HG03565 (cell line): ENCODE measurements around the gene ZNF423.

Experiments
- ATAC-seq: cut with Tn5 transposase; IDR thresholded peaks from one replicate; pipeline ENCODE4 v1.9.1; 2021; ENCODE audit warnings: mild to moderate bottlenecking, moderate library complexity; ENCODE audit not compliant: unreplicated experiment

The ZNF423 gene

DNA sequence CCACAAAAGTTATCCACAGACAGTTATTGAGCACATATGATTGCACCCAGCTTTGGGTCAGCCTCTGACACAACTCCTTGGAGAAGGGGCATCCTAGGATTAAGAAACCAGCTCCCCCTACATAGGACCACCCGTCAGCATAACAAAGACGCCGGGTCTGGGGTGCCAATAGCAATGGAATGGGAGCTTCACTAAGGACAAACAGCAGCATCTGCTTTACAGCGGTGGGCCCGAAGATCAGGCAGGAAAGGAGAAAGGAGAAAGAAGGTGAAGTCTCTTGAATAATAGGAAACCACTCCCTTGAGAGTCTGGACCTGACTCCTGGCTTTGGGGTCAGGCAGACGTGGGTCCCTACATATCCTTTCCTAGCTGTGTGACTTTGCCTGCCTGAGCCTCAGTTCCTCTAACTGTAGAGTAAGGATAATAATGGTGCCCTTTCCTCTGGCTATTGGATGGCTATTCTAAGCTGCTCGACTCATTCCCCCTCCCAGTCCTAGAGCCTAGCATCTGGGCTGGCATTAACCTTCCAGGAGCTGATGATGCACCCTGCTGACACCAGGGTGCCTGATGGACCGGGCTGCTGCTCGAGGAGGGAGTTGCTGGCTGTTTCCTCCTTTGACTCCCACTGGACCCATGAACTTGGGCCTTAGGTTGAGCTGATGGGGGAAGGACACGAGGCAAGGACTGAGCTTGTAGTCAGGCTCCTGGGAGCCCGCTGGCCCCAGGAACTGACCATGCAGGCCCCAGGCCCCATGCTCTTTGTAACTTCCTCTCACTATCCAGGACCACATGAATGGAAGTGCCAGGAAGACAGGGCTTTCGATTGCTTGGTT, 388.2 kb downstream of the ZNF423 start:
- ATAC-seq = no peak

DNA sequence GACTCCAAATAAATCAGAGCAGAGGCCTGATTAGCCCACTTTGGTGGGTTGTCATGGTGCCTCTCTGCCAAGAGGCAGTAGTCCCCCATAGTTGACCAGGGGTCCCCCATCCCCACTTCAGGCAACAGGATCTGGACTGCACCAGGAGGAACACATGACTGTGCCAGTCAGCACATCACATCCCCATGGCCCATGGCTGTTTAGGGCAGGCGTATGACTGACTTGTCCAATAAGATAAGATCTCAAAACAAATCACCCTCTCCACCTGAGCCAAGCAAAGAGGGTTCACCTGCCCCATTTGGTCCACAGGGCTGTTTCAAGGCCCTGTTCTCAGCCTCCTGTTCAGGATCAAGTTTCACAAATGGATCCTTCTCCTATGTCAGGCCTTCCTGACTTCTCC, 389.0 kb downstream of the ZNF423 start:
- ATAC-seq = no peak

DNA sequence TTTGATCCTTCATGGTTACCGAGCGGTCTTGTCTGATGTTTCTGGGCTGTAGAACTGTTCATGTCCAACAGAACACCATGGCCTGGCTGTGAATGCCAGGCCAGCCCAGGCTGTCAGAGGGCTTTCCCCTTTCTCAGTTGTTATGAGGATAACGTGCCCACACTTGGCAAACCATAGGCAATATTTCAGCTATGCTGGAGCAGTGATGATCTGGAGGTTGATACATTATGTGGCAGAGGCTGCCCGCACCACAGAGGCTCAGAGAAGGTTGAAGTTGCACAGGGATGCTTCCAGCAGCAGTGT, 389.4 kb downstream of the ZNF423 start:
- ATAC-seq = no peak

DNA sequence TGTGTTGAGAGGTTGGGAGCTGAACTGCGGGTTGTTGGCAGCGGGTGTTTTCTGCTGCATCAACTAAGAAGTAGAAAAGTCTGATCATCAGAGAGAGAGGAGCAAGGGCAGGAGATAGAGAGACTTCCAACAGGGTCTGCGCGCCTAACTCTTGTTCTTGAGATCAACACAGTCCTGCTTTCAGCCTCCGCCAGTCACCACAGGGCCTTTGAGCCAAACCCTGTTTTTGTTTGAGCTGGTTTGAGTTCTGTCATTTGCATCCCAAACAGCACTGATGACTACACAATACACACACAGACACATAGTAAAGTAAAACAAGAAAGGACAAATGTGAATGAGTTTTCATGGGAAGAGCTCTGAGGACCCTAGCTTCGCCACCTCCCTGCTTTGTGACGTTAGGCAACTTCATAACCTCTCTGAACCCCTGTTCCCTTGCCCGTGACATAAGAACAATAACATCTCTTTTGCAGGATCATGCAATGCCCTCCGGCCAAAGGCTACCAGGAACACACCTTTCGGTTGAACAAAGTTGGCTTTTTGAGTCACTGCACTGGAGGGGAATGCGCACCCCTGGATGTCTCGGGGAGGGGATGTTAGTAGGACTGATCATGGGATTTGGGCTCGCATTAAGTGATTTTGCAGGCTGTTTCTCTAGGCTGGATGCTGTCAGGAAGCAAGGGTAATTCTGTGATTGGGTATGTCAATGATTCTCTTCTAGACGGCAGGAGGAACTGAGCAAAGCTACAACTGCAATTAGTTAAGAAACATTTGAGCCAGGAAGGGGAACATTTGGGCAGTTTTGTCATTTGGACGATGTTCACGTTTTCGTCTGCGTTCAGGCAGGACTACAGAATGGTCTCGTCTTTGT, 390.0 kb downstream of the ZNF423 start:
- ATAC-seq = no peak

DNA sequence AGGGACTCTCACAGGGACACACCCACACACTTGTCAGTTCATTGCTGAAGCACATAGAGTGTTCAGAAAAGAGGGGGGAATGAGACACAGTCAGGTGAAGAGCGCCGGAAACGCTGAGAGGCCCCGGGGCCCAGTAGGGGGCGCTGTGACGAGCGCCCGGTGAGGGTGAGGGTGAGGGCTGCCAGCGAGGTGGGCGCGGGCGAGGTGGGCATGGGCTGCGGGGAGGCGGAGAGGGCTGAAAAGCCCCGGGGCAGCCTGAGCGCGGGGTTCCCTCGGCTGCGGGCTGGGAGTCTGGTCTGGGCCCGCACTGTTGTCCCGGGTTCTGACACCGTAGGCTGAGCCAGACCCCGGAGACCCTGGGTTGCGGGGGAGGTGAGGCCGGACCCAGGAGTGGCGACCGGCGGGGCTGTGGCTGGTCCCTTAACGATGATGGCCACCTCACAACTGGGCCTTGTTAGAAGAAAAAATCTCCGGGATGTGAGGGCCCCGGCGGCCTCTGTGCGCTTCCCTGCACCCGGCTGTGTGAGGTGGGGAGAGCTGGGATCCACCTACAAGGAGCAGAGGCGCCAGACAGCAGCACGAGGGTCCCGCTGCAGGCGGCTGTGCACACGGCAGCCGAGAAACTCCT, 390.9 kb downstream of the ZNF423 start:
- no peak for ATAC-seq

DNA sequence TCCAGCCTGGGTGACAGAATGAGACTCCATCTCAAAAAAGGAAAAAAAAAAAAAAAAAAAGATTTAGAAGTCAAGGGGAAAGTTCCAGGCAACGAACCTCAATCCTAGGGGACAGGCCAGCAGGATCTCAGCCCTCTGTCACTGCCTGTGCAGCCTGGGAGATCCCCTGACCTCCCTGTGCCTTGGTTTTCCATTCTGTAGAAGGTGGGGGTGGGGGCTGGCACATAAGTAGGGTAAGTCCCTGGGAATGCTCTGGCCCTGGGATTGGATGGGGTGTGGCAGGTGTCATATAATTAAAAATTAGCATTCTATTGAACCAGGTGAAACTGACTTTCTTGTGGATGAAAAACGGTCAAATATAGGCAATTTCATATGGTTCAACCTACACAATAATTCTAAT, 391.8 kb downstream of the ZNF423 start:
- ATAC-seq = no peak

DNA sequence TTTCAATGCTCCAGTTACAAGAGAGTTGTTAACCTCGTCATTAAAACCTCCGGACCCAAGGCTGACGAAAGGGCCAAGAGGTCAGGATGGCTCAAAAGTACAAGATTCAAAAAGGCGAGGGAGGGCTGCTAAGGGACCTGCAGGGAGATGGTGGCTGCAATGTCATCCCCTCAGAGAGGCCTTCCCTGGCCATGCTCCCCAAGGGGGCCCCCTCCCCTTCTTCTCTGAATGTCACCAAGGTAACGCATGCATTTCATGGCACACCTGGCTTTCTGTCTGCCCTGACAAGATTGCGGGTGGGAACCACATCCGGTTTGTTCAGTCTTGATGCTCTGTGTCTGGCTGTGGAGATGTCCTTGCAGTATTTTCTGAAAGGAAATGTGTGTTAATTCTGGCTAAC, 392.4 kb downstream of the ZNF423 start:
- ATAC-seq = peak; percentile 87

DNA sequence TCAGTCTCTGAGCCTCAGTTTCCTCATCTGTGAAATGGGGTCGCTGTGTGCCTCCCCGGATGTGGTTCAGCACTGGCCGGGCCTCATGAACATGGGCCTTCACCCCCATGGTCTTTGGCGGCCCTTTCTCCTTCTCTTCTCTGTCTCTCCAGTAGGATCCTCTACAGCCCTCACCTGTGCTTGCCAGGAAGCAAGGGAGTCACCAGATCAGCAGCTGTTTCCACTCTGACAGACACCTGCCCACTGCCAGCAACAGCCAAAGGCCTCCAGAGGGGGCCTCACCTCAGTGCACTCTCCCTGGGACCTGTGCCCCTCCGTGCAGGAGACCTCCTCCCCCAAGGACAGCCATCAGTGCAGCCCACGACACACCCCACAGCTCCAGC, 392.9 kb downstream of the ZNF423 start:
- no peak for ATAC-seq

DNA sequence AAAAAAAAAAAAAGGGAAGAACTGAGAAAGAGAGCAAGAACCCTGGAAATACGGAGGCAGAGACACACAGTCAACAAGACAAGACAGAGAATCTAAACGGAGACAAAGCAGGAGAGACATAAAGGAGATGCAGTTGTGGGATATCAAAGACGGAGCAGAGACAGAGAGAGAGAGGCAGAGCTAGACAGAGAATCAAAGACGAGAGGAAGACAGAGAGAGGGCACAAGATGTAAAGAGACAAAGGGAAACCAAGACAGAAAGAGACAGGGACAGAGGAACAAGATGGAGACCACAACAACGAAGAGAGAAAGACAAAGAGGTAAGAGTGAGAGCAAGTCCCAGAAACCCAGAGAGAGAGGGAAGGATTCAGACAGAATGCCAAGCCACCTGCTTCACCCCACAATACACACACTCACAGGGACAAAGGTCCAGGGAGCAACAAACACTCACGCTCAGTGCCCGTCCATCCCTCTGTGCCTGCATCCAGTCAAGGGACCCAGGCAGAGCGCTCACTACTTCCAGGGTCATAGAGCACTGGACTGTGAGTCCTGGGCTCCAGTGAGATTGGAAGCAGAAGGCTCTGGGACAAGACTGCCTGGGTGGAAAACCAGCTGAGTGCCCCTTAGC, 393.4 kb downstream of the ZNF423 start:
- ATAC-seq = no peak

DNA sequence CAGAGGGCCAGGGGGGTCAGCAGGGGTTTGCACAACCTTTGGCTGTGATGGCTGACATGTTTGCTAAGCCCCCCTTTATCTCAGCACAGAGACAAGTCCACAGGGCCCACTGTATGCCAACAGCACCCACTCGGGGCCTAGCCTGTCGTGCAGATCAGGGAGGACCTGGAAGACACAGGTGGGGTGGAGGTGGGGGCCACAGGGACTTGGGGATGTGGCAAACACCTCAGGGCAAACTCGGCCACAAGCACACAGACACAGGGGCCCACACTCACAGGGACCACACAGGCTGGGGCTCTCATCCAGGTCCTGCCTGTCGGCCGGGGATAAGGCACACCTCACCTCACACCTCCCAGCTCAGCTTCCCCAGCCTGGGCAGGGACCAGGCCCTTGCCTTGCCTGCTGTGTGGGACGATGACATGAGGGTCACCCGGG, 394.4 kb downstream of the ZNF423 start:
- no peak for ATAC-seq

DNA sequence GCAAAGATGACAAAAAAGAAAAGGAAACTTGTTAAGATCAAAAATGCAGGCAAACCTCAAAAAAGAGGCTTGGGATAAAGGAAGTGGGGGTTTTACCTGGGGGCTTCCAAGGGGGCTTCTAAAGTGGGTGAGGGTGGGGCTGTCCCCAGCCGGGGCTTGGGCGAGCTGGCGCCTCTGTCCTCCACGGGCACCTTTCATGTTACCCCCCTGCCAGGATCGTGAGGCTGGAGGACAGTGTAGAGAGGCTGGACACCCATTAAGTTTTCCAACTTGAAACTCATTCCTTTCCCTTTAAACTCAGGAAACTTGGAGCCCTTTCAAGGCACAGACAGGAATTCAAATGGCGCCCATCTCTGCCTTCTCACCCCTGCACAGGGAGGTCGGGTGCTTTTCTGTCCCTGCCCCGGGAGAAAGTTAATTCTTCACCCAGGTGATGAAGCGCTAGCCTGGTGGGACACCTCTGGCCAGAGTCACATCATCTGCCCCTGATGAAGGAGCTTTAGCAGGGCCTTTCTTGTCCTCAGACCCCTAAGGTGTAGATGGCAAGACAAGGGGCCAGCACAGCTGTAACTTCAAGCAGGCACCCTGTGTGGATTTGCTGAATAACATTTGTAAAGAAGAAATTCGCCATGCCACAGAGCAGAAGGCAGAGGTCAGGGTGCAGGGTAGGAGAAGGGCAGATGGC, 395.0 kb downstream of the ZNF423 start:
- ATAC-seq = no peak

DNA sequence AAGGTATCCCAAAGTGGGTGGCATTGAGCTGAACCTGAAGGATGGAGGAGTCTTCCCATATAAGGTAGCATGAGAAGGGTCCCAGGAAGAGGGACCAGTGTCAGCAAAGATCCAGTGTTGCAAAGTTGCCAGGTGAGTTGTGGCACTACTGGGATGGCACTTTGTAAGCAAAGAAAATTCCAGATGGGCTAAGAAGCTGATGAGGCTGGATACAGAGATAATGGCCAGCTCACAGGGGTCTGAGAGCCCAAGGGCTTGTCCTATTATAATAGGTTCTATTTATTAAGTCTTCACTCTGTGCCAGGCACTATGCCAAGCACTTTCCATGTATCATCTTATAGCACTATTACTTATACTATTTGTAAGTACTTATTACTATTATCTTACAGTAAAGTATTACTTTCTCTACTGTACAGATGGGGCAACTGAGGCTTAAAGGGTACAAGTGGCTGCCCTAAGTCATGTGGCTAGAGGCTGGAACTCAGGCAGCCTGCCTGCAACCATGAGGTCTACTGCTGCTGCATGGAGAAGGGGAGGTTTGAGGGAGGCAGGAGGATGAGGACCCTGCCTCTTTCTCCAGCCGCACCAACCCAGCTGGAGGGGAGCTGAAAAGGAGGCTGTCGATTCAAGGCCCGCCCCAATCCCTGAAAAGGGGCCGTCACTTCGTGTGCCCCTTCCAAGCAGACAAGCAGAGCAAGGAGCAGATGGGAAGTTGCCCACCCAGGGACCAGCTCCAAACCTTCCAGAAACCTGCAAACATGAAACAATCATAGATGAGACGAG, 395.8 kb downstream of the ZNF423 start:
- no peak for ATAC-seq

DNA sequence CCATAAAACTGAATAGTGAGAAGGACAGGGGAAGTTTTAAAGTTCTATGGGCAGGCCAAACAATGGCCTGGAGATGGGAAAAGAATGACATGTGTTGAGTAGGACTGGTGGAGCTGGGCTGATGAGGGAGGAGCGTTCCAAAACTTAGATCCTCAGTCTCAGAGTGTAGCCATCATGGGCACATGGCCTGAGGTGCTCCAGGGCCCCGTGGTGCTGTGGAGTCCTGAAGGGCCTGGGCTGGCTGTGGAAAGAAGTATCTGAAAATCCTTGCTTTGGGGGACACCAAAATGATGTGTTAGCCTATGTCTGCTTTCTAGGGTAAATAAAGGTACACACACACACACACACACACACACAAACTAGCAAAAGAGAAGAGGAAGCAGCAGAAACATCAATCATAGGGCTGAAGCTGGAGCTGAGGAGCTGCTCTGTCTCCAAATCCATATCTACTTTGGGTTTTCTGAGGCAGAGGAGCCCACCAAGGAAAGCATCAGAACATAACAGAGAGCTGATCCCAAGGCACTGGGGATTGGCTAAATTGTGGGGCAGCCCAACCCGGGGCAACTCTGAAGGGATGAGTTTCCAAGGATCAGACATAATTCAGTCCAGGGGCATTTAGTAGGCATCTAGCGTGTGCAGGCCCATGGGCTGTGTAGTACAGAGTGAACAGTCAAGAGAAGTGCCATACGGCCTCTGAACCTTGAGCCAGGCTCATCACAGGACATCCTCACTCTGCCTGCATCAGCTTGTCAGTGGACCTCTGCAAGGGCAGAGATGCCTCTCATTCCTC, 397.1 kb downstream of the ZNF423 start:
- ATAC-seq = no peak

DNA sequence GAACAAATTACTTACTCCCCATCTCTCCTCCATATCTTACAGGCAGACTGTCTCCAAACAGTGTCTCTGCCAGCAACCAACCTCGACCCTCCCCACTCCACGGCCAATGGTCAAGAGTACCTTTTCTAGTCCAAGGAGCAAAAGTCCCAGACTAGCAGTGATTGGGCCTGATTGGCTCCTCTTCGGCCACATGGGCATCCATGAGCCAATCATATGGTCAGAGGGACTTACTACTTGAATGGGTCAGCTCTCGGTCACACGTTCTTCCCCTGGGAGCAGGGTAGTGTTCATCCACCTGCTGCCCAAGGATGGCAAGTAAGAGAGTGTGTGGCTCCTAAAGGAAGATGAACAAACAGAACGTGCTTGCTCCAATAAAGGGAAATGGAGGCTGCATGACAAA, 397.7 kb downstream of the ZNF423 start:
- no peak for ATAC-seq

DNA sequence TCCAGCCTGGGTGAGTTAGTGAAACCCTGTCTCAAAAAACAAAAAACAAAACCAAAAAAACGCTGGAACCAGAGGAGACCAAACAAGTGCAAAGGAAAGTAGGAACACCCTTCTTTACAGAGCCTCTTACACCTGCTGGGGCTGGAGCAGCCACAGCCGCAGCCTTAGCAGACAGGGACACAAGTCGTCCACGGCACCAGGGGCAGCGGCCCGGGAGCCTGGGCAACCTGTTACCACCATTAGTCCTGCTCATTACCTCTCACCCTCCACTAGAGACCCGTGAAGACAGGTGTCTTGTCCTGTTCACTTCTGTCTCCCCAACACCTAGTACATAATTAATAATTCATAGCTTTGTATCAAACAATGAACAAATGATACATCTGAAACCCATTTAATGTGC, 398.7 kb downstream of the ZNF423 start:
- ATAC-seq = no peak

DNA sequence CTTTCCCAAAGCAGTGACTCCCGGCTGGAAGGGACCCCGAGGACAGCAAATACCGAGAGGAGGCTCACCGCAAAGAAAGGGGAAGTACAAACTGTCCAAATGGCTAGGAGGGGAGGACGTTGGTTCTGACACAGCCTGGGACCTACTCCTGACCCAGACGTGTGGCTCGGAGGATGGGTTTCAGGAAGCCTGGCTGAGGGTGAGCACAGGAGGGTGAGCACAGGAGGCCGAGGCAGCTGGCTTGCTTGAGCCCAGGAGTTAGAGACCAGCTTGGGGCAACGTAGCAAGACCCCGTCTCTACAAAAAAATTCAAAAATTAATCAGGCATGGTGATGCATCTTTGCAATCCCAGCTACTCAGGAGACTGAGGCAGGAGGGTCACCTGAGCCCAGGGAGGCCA, 399.1 kb downstream of the ZNF423 start:
- no peak for ATAC-seq

DNA sequence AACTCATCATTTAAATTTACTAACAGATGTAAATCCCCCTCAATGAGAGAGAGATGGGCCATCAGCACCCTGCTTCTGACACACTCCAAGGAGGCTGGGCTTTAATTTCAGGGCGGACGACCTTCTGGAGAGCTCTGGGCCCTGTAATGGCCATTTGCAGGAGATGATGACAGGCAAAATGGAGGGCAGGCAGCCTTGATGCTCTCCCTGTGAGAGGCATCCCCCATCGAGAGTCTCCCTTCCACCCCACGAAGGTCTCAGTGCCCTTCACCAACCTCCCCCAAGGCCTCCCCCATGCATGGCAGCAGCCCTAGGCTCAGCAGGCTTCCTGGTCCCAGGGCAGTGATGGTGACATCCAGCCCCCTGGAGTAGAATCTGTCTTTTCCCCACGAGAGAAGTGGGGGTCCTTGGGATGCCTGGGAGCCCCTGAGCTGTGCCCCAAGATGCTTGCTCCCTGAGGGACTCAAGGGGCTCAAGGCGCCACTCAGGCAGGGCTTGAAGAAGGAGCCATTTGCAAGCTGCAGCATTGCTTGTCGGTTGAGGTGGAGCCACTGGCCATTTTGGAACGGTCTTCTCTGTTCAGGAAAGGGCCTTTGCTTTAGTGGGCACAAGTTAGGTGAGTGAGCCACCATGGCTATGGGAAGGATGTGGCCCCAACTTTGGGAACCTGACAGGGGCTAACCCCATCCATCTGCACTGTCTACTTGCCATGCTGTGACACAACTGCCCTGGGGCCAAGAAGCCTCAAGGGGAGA, 399.7 kb downstream of the ZNF423 start:
- ATAC-seq = no peak

DNA sequence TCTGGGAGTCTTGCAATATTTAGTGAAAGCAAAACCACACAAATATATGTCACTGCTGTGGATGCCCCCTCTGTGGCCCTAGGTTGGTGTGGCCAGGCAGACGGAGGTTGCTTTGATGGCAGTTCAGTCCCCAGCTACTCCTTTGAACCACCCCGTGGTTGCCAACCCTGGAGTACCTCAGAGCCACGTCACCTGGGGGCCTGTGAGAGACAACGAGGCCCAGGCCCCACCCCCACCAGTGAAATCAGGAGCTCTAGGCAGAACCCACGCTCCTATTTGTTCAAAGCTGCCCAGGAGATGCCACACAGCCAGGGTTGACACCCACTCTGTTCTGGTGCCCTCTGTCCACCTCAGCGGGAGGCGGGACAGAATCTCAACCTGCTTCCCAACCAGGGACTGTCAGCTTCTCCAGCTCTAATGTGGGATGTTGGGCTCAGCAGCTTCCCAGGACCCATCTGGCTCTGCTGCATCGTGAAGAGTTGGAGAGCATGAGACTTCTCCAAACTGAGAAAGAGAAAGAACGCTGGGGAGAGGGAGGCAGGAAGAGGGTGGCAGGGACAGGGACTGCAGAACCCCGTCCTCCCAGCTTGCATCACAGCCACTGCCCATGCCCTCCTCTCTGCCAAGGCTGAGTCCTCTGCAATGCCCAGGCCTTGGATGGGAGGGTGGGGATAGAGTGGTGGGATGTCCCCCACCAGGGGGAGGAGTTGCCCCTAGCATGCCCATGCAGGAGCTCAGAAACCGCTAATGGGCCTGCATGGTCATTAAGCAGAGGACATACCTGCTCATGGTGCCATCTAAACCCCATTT, 400.5 kb downstream of the ZNF423 start:
- no peak for ATAC-seq
